ENCODE results near the gene AIPL1. TPM values are rescaled to one million over a fixed set of nuclear protein-coding genes. Genes with fewer than 3 reads are reported as not detected.

AIPL1 gene
- total and polyA plus RNA-seq, 2 experiments from 2014 or later = 0.17 to 0.24 TPM

GRCh38 chr17:6461792-6462524, 27.0 kb upstream of the AIPL1 start (continued):
- no peak for TF ChIP-seq ZNF462 (CRISPR knock-in tag; IDR thresholded peaks at IDR 0.05)

- ATAC-seq (no peak; the same call in 2 of the 3 replicates), DNase-seq (ENCODE audit: low spot score) (no peak)
- Histone ChIP-seq H4K20me1 (replicated peaks; ENCODE audit: insufficient read depth) (no peaks in the 10 kb centered on the region), H3K9me2 (ENCODE audit: insufficient read depth) (no peaks in the 10 kb centered on the region), H3K36me3 (ENCODE audit: insufficient read depth) (no peaks in the 10 kb centered on the region), H3K27me3 (ENCODE audit: insufficient read depth) (no peaks in the 10 kb centered on the region), H3K4me2 (peak overlapping the region; percentile 60; the same call in 1 of the 2 replicates), H3K27ac (ENCODE audit: low read depth) (no peak overlapping the region), H3K79me2 (replicated peaks; ENCODE audit: insufficient read depth) (no peaks in the 10 kb centered on the region), H3K4me3 (no peak overlapping the region; the same call in 1 of the 2 replicates), H3F3A (replicated peaks; ENCODE audit: low read depth) (no peaks in the 10 kb centered on the region), H2AFZ (peak overlapping the region; percentile 69; the same call in 1 of the 2 replicates), H3K4me1 (ENCODE audit: insufficient read depth) (peaks cover 16% of the 10 kb centered on the region)
- Mint-ChIP-seq H3K9me3 (no peaks in the 10 kb centered on the region; the same call in 2 of the 3 replicates), H3K27me3 (ENCODE audit: insufficient read depth, low read depth, poor library complexity) (peaks cover 20% of the 10 kb centered on the region), H3K36me3 (ENCODE audit: low read depth) (no peaks in the 10 kb centered on the region; the same call in 2 of the 3 replicates), H3K4me3 (no peak overlapping the region; the same call in 2 of the 3 replicates), H3K4me1 (peaks cover 41% of the 10 kb centered on the region), H3K27ac (no peak overlapping the region)
- no peak for TF ChIP-seq REST (IDR thresholded peaks at IDR 0.05; ENCODE audit: unreplicated experiment)
- TF ChIP-seq CTCF (conservative IDR thresholded peaks at IDR 0.05; ENCODE audit: low read depth in 2 of 2) = no peak
- TF ChIP-seq ZNF331 (CRISPR knock-in tag; IDR thresholded peaks at IDR 0.05; ENCODE audit: low read depth) = no peak
- no peak for TF ChIP-seq JUNB (IDR thresholded peaks at IDR 0.05; ENCODE audit: unreplicated experiment)
- no peak for TF ChIP-seq EZH2 (IDR thresholded peaks at IDR 0.05; ENCODE audit: low read depth, unreplicated experiment)
- no peak for TF ChIP-seq CREB1 (CRISPR knock-in tag; IDR thresholded peaks at IDR 0.05; ENCODE audit: low read depth)
- no peak for TF ChIP-seq POLR2AphosphoS5 (IDR thresholded peaks at IDR 0.05; ENCODE audit: low read depth)
- TF ChIP-seq EZH2phosphoT487 (IDR thresholded peaks at IDR 0.05; ENCODE audit: unreplicated experiment) = no peak
- no peak for TF ChIP-seq STAT1 (IDR thresholded peaks at IDR 0.05; ENCODE audit: unreplicated experiment)
- TF ChIP-seq NANOG (IDR thresholded peaks at IDR 0.05; ENCODE audit: borderline replicate concordance) = no peak
These were observed 26.3 kb upstream of the AIPL1 start for GRCh38 chr17:6461246-6461645.
